ENCODE results near the gene HOOK2. TPM values are rescaled to one million over a fixed set of nuclear protein-coding genes. Genes with fewer than 3 reads are reported as not detected.

HOOK2 gene
- total RNA-seq, 1 experiment from 2014 or later, result 74.2 TPM

GRCh38 chr19:12788042-12788681, 12.8 kb upstream of the HOOK2 start:
- POLR2A ChIA-PET, result interaction anchor here (0.9 kb wide), 1 partner anchor 14 kb away, joined by 3 read pairs; no protein-coding TSS in a partner anchor
- CTCF ChIA-PET, result interaction anchor here (0.6 to 1.5 kb wide), 2 partner anchors 11 to 39 kb away, joined by 6 to 9 read pairs; no protein-coding TSS in a partner anchor
- Mint-ChIP-seq H3K27me3 (ENCODE audit: insufficient read depth, unreplicated experiment) (no peaks in the 10 kb centered on the region), H3K36me3 (ENCODE audit: insufficient read depth, unreplicated experiment) (peaks cover 29% of the 10 kb centered on the region), H3K9me3 (ENCODE audit: unreplicated experiment) (no peaks in the 10 kb centered on the region), H3K4me3 (ENCODE audit: unreplicated experiment) (peak overlapping the region; percentile 78), H3K27ac (ENCODE audit: unreplicated experiment) (peak overlapping the region; percentile 90), H3K4me1 (ENCODE audit: low read depth, unreplicated experiment) (peaks cover 21% of the 10 kb centered on the region)
- no TSS peak for BruUV-seq (replicated peaks)
- H3K4me3 ChIP-seq (ENCODE audit: low read depth, low read length), result peak overlapping the region; percentile 41; the same call in 1 of the 2 replicates
- H3K36me3 ChIP-seq (ENCODE audit: control insufficient read depth, insufficient read depth, low read length), result no peaks in the 10 kb centered on the region
- no peak for TF ChIP-seq CTCF (IDR thresholded peaks at IDR 0.05; ENCODE audit: insufficient read depth in 1 of 2, low read depth in 1 of 2, low read length in 1 of 2, severe bottlenecking in 1 of 2, unreplicated experiment in 1 of 2)
- no peaks in the 10 kb centered on the region for H3K9me3 ChIP-seq
- H3K27me3 ChIP-seq (replicated peaks; ENCODE audit: control insufficient read depth, insufficient read depth, low read length), result no peaks in the 10 kb centered on the region
- peaks cover 43% of the 10 kb centered on the region for H3K4me1 ChIP-seq
- intact Hi-C loops (cut with micrococcal nuclease; ENCODE audit: unreplicated experiment), result no loop called here
- DNase-seq, result no peak

GRCh38 chr19:12787458-12787857, 12.1 kb upstream of the HOOK2 start:
- CTCF ChIA-PET, result no interaction called here
- Mint-ChIP-seq H3K4me3 (ENCODE audit: unreplicated experiment) (no peak overlapping the region), H3K4me1 (ENCODE audit: low read depth, unreplicated experiment) (peaks cover 21% of the 10 kb centered on the region), H3K9me3 (ENCODE audit: unreplicated experiment) (no peaks in the 10 kb centered on the region), H3K27ac (ENCODE audit: unreplicated experiment) (no peak overlapping the region), H3K36me3 (ENCODE audit: insufficient read depth, unreplicated experiment) (peaks cover 22% of the 10 kb centered on the region), H3K27me3 (ENCODE audit: insufficient read depth, unreplicated experiment) (no peaks in the 10 kb centered on the region)
- Histone ChIP-seq H3K4me3 (ENCODE audit: low read depth, low read length) (no peak overlapping the region), H3K36me3 (ENCODE audit: control insufficient read depth, insufficient read depth, low read length) (no peaks in the 10 kb centered on the region), H3K9me3 (no peaks in the 10 kb centered on the region), H3K27me3 (replicated peaks; ENCODE audit: control insufficient read depth, insufficient read depth, low read length) (no peaks in the 10 kb centered on the region), H3K4me1 (peaks cover 43% of the 10 kb centered on the region)
- intact Hi-C loops (cut with micrococcal nuclease; ENCODE audit: unreplicated experiment), result no loop called here
- POLR2A ChIA-PET, result no interaction called here
- TF ChIP-seq CTCF (IDR thresholded peaks at IDR 0.05; ENCODE audit: insufficient read depth in 1 of 2, low read depth in 1 of 2, low read length in 1 of 2, severe bottlenecking in 1 of 2, unreplicated experiment in 1 of 2), result no peak
- no peak for DNase-seq
- no TSS peak for BruUV-seq (replicated peaks)

GRCh38 chr19:12786952-12787351, 11.6 kb upstream of the HOOK2 start:
- Mint-ChIP-seq H3K4me1 (ENCODE audit: low read depth, unreplicated experiment) (peaks cover 21% of the 10 kb centered on the region), H3K27ac (ENCODE audit: unreplicated experiment) (no peak overlapping the region), H3K9me3 (ENCODE audit: unreplicated experiment) (no peaks in the 10 kb centered on the region), H3K27me3 (ENCODE audit: insufficient read depth, unreplicated experiment) (no peaks in the 10 kb centered on the region), H3K4me3 (ENCODE audit: unreplicated experiment) (no peak overlapping the region), H3K36me3 (ENCODE audit: insufficient read depth, unreplicated experiment) (peaks cover 17% of the 10 kb centered on the region)
- no peaks in the 10 kb centered on the region for H3K36me3 ChIP-seq (ENCODE audit: control insufficient read depth, insufficient read depth, low read length)
- no peak overlapping the region for H3K4me3 ChIP-seq (ENCODE audit: low read depth, low read length)
- intact Hi-C loops (cut with micrococcal nuclease; ENCODE audit: unreplicated experiment), result no loop called here
- DNase-seq, result no peak
- POLR2A ChIA-PET, result no interaction called here
- H3K9me3 ChIP-seq, result no peaks in the 10 kb centered on the region
- H3K4me1 ChIP-seq, result peaks cover 47% of the 10 kb centered on the region
- BruUV-seq (replicated peaks), result no TSS peak
- H3K27me3 ChIP-seq (replicated peaks; ENCODE audit: control insufficient read depth, insufficient read depth, low read length), result no peaks in the 10 kb centered on the region
- no peak for TF ChIP-seq CTCF (IDR thresholded peaks at IDR 0.05; ENCODE audit: insufficient read depth in 1 of 2, low read depth in 1 of 2, low read length in 1 of 2, severe bottlenecking in 1 of 2, unreplicated experiment in 1 of 2)
- CTCF ChIA-PET, result no interaction called here

Measured in Caco-2 (cell line).